WTC11 (cell line): ENCODE results near the gene TMC3. TPM values are rescaled to one million over a fixed set of nuclear protein-coding genes. Genes with fewer than 3 reads are reported as not detected.

Experiments
- ATAC-seq: fragments of 200-7000 bp; cut with Tn5 transposase; 2 replicates; pipeline ENCODE4 v1.10.0; 2021; ENCODE audit warnings: mild to moderate bottlenecking, moderate library complexity
- CTCF ChIA-PET: fragments of 300-600 bp; sonication (Branson Sonifier 250); formaldehyde crosslinking; loops from one replicate; lab custom pipeline; 2021; ENCODE audit warnings: antibody characterized with exemption; lab: Charles Lee
- POLR2A ChIA-PET: fragments of 350-600 bp; sonication (Branson Sonifier 250); formaldehyde crosslinking; loops from one replicate; lab custom pipeline; 2021; ENCODE audit warnings: antibody characterized with exemption; lab: Charles Lee
- DNase-seq: peaks from one replicate; pipeline ENCODE4 v3.0.0; 2021; ENCODE audit warnings: low spot score
- H3K27ac Mint-ChIP-seq: 2 replicates; pipeline ENCODE4 v1.8.0; 2021; ENCODE audit warnings: mixed read lengths
- H3K27me3 Mint-ChIP-seq: 2 replicates; pipeline ENCODE4 v1.8.0; 2021; ENCODE audit warnings: low read depth, mild to moderate bottlenecking, moderate library complexity, mixed read lengths
- H3K36me3 Mint-ChIP-seq: 2 replicates; pipeline ENCODE4 v1.8.0; 2021; ENCODE audit warnings: mixed read lengths
- H3K4me1 Mint-ChIP-seq: 2 replicates; pipeline ENCODE4 v1.8.0; 2022; ENCODE audit warnings: mixed read lengths
- H3K4me3 Mint-ChIP-seq: 2 replicates; pipeline ENCODE4 v1.8.0; 2021; ENCODE audit warnings: mild to moderate bottlenecking, moderate library complexity, mixed read lengths
- H3K9me3 Mint-ChIP-seq: 2 replicates; pipeline ENCODE4 v1.8.0; 2021; ENCODE audit warnings: mixed read lengths
- ATF2 ChIP-seq: sonication (generic); formaldehyde crosslinking; IDR thresholded peaks from 2 replicates; pipeline ENCODE4 v1.8.1; 2022; ENCODE audit warnings: low read depth, missing genetic modification reagents, borderline replicate concordance
- CBFB ChIP-seq: sonication (generic); formaldehyde crosslinking; IDR thresholded peaks from 2 replicates; pipeline ENCODE4 v1.8.1; 2022; ENCODE audit warnings: mild to moderate bottlenecking, low read depth, missing genetic modification reagents
- CREB1 ChIP-seq: sonication (generic); formaldehyde crosslinking; IDR thresholded peaks from 2 replicates; pipeline ENCODE4 v1.8.0; 2023; ENCODE audit warnings: mild to moderate bottlenecking, missing genetic modification reagents
- E2F5 ChIP-seq: sonication (generic); formaldehyde crosslinking; IDR thresholded peaks from 2 replicates; pipeline ENCODE4 v1.8.1; 2022; ENCODE audit warnings: mild to moderate bottlenecking, moderate library complexity, missing genetic modification reagents
- FOXP4 ChIP-seq: sonication (generic); formaldehyde crosslinking; IDR thresholded peaks from 2 replicates; pipeline ENCODE4 v1.8.0; 2022; ENCODE audit warnings: mild to moderate bottlenecking, missing genetic modification reagents
- HMGXB4 ChIP-seq: sonication (generic); formaldehyde crosslinking; IDR thresholded peaks from 2 replicates; pipeline ENCODE4 v1.8.1; 2023; ENCODE audit warnings: mild to moderate bottlenecking, moderate library complexity, missing genetic modification reagents
- NFATC4 ChIP-seq: fragments of 250-450 bp; sonication (Bioruptor Pico); IDR thresholded peaks from 2 replicates; pipeline ENCODE4 v1.9.0; 2021; ENCODE audit warnings: mild to moderate bottlenecking
- NFE2L1 ChIP-seq: sonication (generic); formaldehyde crosslinking; IDR thresholded peaks from 2 replicates; pipeline ENCODE4 v1.8.1; 2023; ENCODE audit warnings: missing genetic modification reagents
- OVOL2 ChIP-seq: fragments of 250-450 bp; sonication (Bioruptor Pico); IDR thresholded peaks from 2 replicates; pipeline ENCODE4 v1.9.0; 2021; ENCODE audit warnings: mild to moderate bottlenecking, borderline replicate concordance
- SOX15 ChIP-seq: fragments of 250-450 bp; sonication (Bioruptor Pico); IDR thresholded peaks from 2 replicates; pipeline ENCODE4 v1.9.0; 2021; ENCODE audit warnings: mild to moderate bottlenecking
- TEAD4 ChIP-seq: sonication (generic); formaldehyde crosslinking; IDR thresholded peaks from 2 replicates; pipeline ENCODE4 v1.8.0; 2022; ENCODE audit warnings: mild to moderate bottlenecking, missing genetic modification reagents
- ZNF121 ChIP-seq: sonication (generic); formaldehyde crosslinking; IDR thresholded peaks from 2 replicates; pipeline ENCODE4 v1.8.0; 2023; ENCODE audit warnings: missing genetic modification reagents
- ZNF138 ChIP-seq: sonication (generic); formaldehyde crosslinking; conservative IDR thresholded peaks from 2 replicates; pipeline ENCODE4 v1.8.1; 2022; ENCODE audit warnings: mild to moderate bottlenecking, moderate library complexity, missing genetic modification reagents
- ZNF263 ChIP-seq: sonication (generic); formaldehyde crosslinking; IDR thresholded peaks from 2 replicates; pipeline ENCODE4 v1.8.1; 2022; ENCODE audit warnings: low read depth, mild to moderate bottlenecking, moderate library complexity, missing genetic modification reagents
- ZNF423 ChIP-seq: fragments of 250-450 bp; sonication (Bioruptor Pico); IDR thresholded peaks from 2 replicates; pipeline ENCODE4 v2.1.2; 2022; ENCODE audit warnings: mild to moderate bottlenecking, moderate library complexity
- ZNF532 ChIP-seq: fragments of 250-450 bp; sonication (Bioruptor Pico); IDR thresholded peaks from 2 replicates; pipeline ENCODE4 v1.9.0; 2021; ENCODE audit warnings: mild to moderate bottlenecking, borderline replicate concordance
- total RNA-seq: library from RNA; stranded (reverse); gene quantifications from 3 replicates; pipeline ENCODE4 v1.2.3, GENCODE V29; 2021
- TF ChIP-seq, protein P1 (sequence below): sonication (generic); formaldehyde crosslinking; IDR thresholded peaks from 2 replicates; pipeline ENCODE4 v1.8.0; 2022; ENCODE audit warnings: mild to moderate bottlenecking, missing genetic modification reagents
- TF ChIP-seq, protein P2 (sequence below): fragments of 250-450 bp; sonication (Bioruptor Pico); IDR thresholded peaks from 2 replicates; pipeline ENCODE4 v1.9.0; 2021; ENCODE audit warnings: moderate library complexity, mild to moderate bottlenecking, inconsistent platforms, borderline replicate concordance

TMC3 gene
- total RNA-seq, 1 experiment from 2014 or later = not detected

GRCh38 chr15:81330366-81331090 lies 43.5 kb downstream of the TMC3 start:
- no peak for DNase-seq
- no peak for TF ChIP-seq ZNF532
- TF ChIP-seq ATF2 (CRISPR knock-in tag) = no peak
- H3K27ac Mint-ChIP-seq = no peak overlapping the region
- H3K36me3 Mint-ChIP-seq = no peaks in the 10 kb centered on the region
- ATAC-seq = no peak
- ChIA-PET CTCF (interaction anchor here (1.5 kb wide), 1 partner anchor 64 kb away, joined by 6 read pairs; no protein-coding TSS in a partner anchor), POLR2A (no interaction called here)
- H3K4me1 Mint-ChIP-seq = no peaks in the 10 kb centered on the region
- no peaks in the 10 kb centered on the region for H3K27me3 Mint-ChIP-seq
- no peak overlapping the region for H3K4me3 Mint-ChIP-seq
- no peaks in the 10 kb centered on the region for H3K9me3 Mint-ChIP-seq

DNA sequence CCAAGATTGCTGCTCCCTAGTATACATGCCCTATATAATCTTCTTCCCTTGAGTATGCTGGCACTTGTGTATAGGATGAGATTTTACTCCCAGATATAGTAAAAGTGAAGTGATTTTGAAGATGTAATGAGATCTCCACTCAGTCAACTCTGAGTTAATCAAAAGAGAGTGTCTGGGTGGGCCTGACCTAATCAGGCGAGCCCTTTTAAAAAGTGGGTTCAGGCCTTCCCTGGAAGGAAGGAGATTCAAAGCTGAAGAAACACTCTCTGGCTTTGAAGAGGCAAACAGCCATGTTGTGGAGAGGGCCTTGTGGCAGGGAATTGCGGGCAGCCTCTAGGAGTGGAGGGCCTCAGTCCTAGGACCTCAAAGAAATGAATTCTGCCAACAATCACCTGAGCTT lies 44.6 kb downstream of the TMC3 start:
- ATAC-seq (no peak), DNase-seq (no peak)
- TF ChIP-seq, protein P1, sequence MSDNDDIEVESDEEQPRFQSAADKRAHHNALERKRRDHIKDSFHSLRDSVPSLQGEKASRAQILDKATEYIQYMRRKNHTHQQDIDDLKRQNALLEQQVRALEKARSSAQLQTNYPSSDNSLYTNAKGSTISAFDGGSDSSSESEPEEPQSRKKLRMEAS (CRISPR knock-in tag) = no peak
- TF ChIP-seq E2F5 (CRISPR knock-in tag) = no peak
- TF ChIP-seq, protein P2, sequence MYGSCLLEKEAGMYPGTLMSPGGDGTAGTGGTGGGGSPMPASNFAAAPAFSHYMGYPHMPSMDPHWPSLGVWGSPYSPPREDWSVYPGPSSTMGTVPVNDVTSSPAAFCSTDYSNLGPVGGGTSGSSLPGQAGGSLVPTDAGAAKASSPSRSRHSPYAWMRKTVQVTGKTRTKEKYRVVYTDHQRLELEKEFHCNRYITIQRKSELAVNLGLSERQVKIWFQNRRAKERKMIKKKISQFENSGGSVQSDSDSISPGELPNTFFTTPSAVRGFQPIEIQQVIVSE (CRISPR knock-in tag) = no peak
- no peak for TF ChIP-seq CBFB
- TF ChIP-seq ZNF423 = no peak
- CTCF ChIA-PET = no interaction called here
- Mint-ChIP-seq H3K9me3 (no peaks in the 10 kb centered on the region), H3K4me3 (no peak overlapping the region), H3K27ac (no peak overlapping the region), H3K36me3 (no peaks in the 10 kb centered on the region), H3K4me1 (peaks cover 5% of the 10 kb centered on the region), H3K27me3 (peaks cover 9% of the 10 kb centered on the region)
- POLR2A ChIA-PET = no interaction called here

DNA sequence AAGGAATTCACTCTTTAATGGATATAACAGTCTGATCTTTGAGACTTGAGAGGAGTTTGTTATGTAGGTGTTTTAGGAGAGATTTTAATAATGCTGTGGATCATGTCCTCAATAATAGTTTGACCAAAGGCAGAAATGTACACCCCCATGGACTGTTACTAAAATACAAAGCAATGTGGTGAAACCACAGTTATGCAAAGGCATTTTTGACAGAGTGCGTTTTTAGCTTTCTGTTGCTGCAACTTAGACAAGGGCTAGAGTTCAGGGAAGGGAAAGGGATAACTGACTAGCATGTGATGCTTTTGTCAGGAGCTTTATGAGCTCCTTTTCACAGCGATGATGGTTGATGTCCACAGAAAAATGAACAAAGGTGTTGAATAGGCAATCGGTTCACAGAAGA lies 46.5 kb downstream of the TMC3 start:
- Mint-ChIP-seq H3K4me1 (peaks cover 11% of the 10 kb centered on the region), H3K27ac (no peak overlapping the region), H3K27me3 (peaks cover 12% of the 10 kb centered on the region), H3K4me3 (no peak overlapping the region), H3K36me3 (no peaks in the 10 kb centered on the region), H3K9me3 (no peaks in the 10 kb centered on the region)
- no peak for DNase-seq
- TF ChIP-seq TEAD4 (CRISPR knock-in tag) = no peak
- TF ChIP-seq CREB1 (CRISPR knock-in tag) = no peak
- TF ChIP-seq NFATC4 (CRISPR knock-in tag) = no peak
- no peak for TF ChIP-seq ZNF263
- no peak for TF ChIP-seq OVOL2 (CRISPR knock-in tag)
- TF ChIP-seq FOXP4 = no peak
- TF ChIP-seq SOX15 = no peak
- no peak for TF ChIP-seq HMGXB4 (CRISPR knock-in tag)
- TF ChIP-seq, protein P1 (CRISPR knock-in tag) = no peak
- TF ChIP-seq NFE2L1 (CRISPR knock-in tag) = no peak
- no peak for TF ChIP-seq ZNF423
- no peak for TF ChIP-seq ZNF121 (CRISPR knock-in tag)
- no peak for TF ChIP-seq ZNF138 (CRISPR knock-in tag)
- ChIA-PET POLR2A (no interaction called here), CTCF (interaction anchor here (0.7 to 1.4 kb wide), 5 partner anchors 8 to 83 kb away, joined by 3 to 8 read pairs (median 3); no protein-coding TSS in a partner anchor)
- ATAC-seq = no peak
